HepG2 (cell line): ENCODE measurements around the gene AKTIP. TPM values are rescaled to one million over a fixed set of nuclear protein-coding genes. Genes with fewer than 3 reads are reported as not detected.

Source experiments
- ARNT2 ChIP-seq: sonication (generic); formaldehyde crosslinking; IDR thresholded peaks from 2 replicates; pipeline ENCODE4 v1.8.0; 2022; ENCODE audit warnings: mild to moderate bottlenecking, low read depth, missing genetic modification reagents, moderate library complexity
- GABPA ChIP-seq, 2 experiments: IDR thresholded peaks; 2 replicates each; pipeline ENCODE4 v1.6.1; 2011 to 2016; ENCODE audit warnings: low read depth in 2 of 2, low read length in 1 of 2, missing biosample characterization in 1 of 2, missing genetic modification characterization in 1 of 2
- GABPB1 ChIP-seq: IDR thresholded peaks from 2 replicates; pipeline ENCODE4 v1.6.1; 2016; ENCODE audit warnings: mild to moderate bottlenecking, missing genetic modification reagents, moderate library complexity, missing compliant biosample characterization
- KLF11 ChIP-seq: IDR thresholded peaks from 2 replicates; pipeline ENCODE4 v1.6.1; 2016; ENCODE audit warnings: missing compliant biosample characterization
- MED13 ChIP-seq: sonication (generic); formaldehyde crosslinking; IDR thresholded peaks from 2 replicates; pipeline ENCODE4 v1.5.0; 2020; ENCODE audit warnings: missing genetic modification reagents
- NFATC3 ChIP-seq: sonication (generic); formaldehyde crosslinking; IDR thresholded peaks from 2 replicates; pipeline ENCODE4 v1.5.1; 2020; ENCODE audit warnings: mild to moderate bottlenecking, missing genetic modification reagents
- SMARCC2 ChIP-seq: fragments of 450-650 bp; IDR thresholded peaks from 2 replicates; pipeline ENCODE4 v1.6.1; 2017; ENCODE audit warnings: antibody characterized with exemption, mild to moderate bottlenecking
- TOE1 ChIP-seq: sonication (generic); formaldehyde crosslinking; IDR thresholded peaks from 2 replicates; pipeline ENCODE4 v1.4.0; 2020; ENCODE audit warnings: mild to moderate bottlenecking, missing genetic modification reagents
- ZGPAT ChIP-seq: IDR thresholded peaks from 2 replicates; pipeline ENCODE4 v1.6.1; 2016; ENCODE audit warnings: mild to moderate bottlenecking
- ZSCAN22 ChIP-seq: sonication (generic); formaldehyde crosslinking; IDR thresholded peaks from 2 replicates; pipeline ENCODE4 v1.4.0; 2020; ENCODE audit warnings: mild to moderate bottlenecking, missing genetic modification reagents
- polyA plus RNA-seq, 8 experiments: library from polyadenylated mRNA; depleted of rRNA in 3 of 8; stranded (reverse) in 7 of 8; unstranded in 1 of 8; fragments of >200 nt; fragmentation: Illumina TruSeq in 4 of 8; extraction: Trizol in 4 of 8; gene quantifications; 2 replicates each; pipeline versions ENCODE4 v1.2.1 to v1.2.3, GENCODE V29; 2011 to 2016; ENCODE audit warnings: low read depth in 4 of 8, missing spikeins in 1 of 8, mixed read lengths in 1 of 8; ENCODE audit not compliant: insufficient read depth in 1 of 8
- total RNA-seq, 5 experiments: library from RNA; depleted of rRNA; stranded (reverse); fragments of >200 nt; fragmentation: Illumina TruSeq; extraction: Trizol; gene quantifications; 2 replicates each; pipeline ENCODE4 v1.2.3, GENCODE V29; 2016; ENCODE audit warnings: low read depth in 1 of 5
- TF ChIP-seq, protein P1 (sequence below): sonication (generic); formaldehyde crosslinking; IDR thresholded peaks from 2 replicates; pipeline ENCODE4 v1.5.1; 2020; ENCODE audit warnings: mild to moderate bottlenecking, missing genetic modification reagents, borderline replicate concordance
- TF ChIP-seq, protein P2 (sequence below): sonication (generic); formaldehyde crosslinking; IDR thresholded peaks from 2 replicates; pipeline ENCODE4 v1.8.0; 2022; ENCODE audit warnings: missing genetic modification reagents, low read depth, mild to moderate bottlenecking, borderline replicate concordance
- TF ChIP-seq, protein P3 (sequence below): sonication (generic); formaldehyde crosslinking; IDR thresholded peaks from 2 replicates; pipeline ENCODE4 v1.4.0; 2020; ENCODE audit warnings: missing genetic modification reagents
- TF ChIP-seq, protein P4 (sequence below): sonication (generic); formaldehyde crosslinking; IDR thresholded peaks from 2 replicates; pipeline ENCODE4 v1.4.0; 2020; ENCODE audit warnings: mild to moderate bottlenecking, missing genetic modification reagents

Gene AKTIP
- total and polyA plus RNA-seq, 2 of the 13 experiments (the other 11 are each of a cell fraction or from before 2014, with no cell fraction given) = 28.8 to 49.0 TPM

- TF ChIP-seq MED13 (CRISPR knock-in tag) = no peak
- peak; percentile 13; the same call in 1 of the 2 replicates for TF ChIP-seq GABPB1 (CRISPR knock-in tag)
- TF ChIP-seq, protein P1, sequence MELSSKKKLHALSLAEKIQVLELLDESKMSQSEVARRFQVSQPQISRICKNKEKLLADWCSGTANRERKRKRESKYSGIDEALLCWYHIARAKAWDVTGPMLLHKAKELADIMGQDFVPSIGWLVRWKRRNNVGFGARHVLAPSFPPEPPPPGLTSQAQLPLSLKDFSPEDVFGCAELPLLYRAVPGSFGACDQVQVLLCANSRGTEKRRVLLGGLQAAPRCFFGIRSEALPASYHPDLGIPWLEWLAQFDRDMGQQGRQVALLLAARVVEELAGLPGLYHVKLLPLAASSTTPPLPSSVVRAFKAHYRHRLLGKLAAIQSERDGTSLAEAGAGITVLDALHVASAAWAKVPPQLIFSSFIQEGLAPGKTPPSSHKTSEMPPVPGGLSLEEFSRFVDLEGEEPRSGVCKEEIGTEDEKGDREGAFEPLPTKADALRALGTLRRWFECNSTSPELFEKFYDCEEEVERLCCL (CRISPR knock-in tag) = peak; percentile 90; the same call in 1 of the 2 replicates
- TF ChIP-seq TOE1 (CRISPR knock-in tag) = no peak; the same call in 1 of the 2 replicates
- TF ChIP-seq SMARCC2 = no peak
- TF ChIP-seq, protein P2, sequence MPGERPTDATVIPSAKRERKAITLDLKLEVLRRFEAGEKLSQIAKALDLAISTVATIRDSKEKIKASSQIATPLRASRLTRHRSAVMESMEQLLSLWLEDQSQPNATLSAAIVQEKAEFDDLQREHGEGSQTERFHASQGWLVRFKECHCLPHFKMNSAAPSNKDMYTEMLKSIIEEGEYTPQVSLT = no peak
- TF ChIP-seq, protein P3, sequence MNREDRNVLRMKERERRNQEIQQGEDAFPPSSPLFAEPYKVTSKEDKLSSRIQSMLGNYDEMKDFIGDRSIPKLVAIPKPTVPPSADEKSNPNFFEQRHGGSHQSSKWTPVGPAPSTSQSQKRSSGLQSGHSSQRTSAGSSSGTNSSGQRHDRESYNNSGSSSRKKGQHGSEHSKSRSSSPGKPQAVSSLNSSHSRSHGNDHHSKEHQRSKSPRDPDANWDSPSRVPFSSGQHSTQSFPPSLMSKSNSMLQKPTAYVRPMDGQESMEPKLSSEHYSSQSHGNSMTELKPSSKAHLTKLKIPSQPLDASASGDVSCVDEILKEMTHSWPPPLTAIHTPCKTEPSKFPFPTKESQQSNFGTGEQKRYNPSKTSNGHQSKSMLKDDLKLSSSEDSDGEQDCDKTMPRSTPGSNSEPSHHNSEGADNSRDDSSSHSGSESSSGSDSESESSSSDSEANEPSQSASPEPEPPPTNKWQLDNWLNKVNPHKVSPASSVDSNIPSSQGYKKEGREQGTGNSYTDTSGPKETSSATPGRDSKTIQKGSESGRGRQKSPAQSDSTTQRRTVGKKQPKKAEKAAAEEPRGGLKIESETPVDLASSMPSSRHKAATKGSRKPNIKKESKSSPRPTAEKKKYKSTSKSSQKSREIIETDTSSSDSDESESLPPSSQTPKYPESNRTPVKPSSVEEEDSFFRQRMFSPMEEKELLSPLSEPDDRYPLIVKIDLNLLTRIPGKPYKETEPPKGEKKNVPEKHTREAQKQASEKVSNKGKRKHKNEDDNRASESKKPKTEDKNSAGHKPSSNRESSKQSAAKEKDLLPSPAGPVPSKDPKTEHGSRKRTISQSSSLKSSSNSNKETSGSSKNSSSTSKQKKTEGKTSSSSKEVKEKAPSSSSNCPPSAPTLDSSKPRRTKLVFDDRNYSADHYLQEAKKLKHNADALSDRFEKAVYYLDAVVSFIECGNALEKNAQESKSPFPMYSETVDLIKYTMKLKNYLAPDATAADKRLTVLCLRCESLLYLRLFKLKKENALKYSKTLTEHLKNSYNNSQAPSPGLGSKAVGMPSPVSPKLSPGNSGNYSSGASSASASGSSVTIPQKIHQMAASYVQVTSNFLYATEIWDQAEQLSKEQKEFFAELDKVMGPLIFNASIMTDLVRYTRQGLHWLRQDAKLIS (CRISPR knock-in tag) = no peak
- no peak; the same call in none of the 2 replicates for TF ChIP-seq ARNT2 (CRISPR knock-in tag)
- TF ChIP-seq ZGPAT = peak; percentile 71
- 0 out of 2 replicates have a peak, but pooled peaks have one; percentile 49 for TF ChIP-seq KLF11
- TF ChIP-seq GABPA (IDR thresholded peaks at IDR 0.05; ENCODE audit: low read depth, low read length) = no peak
- TF ChIP-seq GABPA (CRISPR knock-in tag; IDR thresholded peaks at IDR 0.05; ENCODE audit: low read depth) = peak; percentile 62
- no peak for TF ChIP-seq NFATC3 (CRISPR knock-in tag)
- TF ChIP-seq, protein P4, sequence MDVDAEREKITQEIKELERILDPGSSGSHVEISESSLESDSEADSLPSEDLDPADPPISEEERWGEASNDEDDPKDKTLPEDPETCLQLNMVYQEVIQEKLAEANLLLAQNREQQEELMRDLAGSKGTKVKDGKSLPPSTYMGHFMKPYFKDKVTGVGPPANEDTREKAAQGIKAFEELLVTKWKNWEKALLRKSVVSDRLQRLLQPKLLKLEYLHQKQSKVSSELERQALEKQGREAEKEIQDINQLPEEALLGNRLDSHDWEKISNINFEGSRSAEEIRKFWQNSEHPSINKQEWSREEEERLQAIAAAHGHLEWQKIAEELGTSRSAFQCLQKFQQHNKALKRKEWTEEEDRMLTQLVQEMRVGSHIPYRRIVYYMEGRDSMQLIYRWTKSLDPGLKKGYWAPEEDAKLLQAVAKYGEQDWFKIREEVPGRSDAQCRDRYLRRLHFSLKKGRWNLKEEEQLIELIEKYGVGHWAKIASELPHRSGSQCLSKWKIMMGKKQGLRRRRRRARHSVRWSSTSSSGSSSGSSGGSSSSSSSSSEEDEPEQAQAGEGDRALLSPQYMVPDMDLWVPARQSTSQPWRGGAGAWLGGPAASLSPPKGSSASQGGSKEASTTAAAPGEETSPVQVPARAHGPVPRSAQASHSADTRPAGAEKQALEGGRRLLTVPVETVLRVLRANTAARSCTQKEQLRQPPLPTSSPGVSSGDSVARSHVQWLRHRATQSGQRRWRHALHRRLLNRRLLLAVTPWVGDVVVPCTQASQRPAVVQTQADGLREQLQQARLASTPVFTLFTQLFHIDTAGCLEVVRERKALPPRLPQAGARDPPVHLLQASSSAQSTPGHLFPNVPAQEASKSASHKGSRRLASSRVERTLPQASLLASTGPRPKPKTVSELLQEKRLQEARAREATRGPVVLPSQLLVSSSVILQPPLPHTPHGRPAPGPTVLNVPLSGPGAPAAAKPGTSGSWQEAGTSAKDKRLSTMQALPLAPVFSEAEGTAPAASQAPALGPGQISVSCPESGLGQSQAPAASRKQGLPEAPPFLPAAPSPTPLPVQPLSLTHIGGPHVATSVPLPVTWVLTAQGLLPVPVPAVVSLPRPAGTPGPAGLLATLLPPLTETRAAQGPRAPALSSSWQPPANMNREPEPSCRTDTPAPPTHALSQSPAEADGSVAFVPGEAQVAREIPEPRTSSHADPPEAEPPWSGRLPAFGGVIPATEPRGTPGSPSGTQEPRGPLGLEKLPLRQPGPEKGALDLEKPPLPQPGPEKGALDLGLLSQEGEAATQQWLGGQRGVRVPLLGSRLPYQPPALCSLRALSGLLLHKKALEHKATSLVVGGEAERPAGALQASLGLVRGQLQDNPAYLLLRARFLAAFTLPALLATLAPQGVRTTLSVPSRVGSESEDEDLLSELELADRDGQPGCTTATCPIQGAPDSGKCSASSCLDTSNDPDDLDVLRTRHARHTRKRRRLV (CRISPR knock-in tag) = no peak
- no peak for TF ChIP-seq ZSCAN22 (CRISPR knock-in tag)
These were observed 8.6 kb upstream of the AKTIP start (continued) for GRCh38 chr16:53511403-53512280.
